CD4-positive, alpha-beta T cell (primary cell): ENCODE data around the gene WASF3. TPM values are rescaled to one million over a fixed set of nuclear protein-coding genes. Genes with fewer than 3 reads are reported as not detected.
A peak's percentile ranks its signal among the peaks of the same experiment; 100 is the strongest.
"Not testable (repeated sequence)": the region's sequence is repeated elsewhere in the genome, so short reads cannot be mapped to it uniquely, and the experiment has no call there.

ENCODE experiments used
- ATAC-seq: fragments of 200-7000 bp; cut with Tn5 transposase; one replicate; pipeline ENCODE4 v1.10.0; 2022; ENCODE audit warnings: mild to moderate bottlenecking; ENCODE audit not compliant: poor library complexity
- CTCF ChIA-PET: fragments of 350-600 bp; sonication (Branson Sonifier 250); formaldehyde crosslinking; loops from one replicate; lab custom pipeline; 2021; ENCODE audit warnings: antibody characterized with exemption, inconsistent platforms; lab: Charles Lee
- POLR2A ChIA-PET: fragments of 350-600 bp; sonication (Branson Sonifier 250); formaldehyde crosslinking; loops from one replicate; lab custom pipeline; 2021; ENCODE audit warnings: antibody characterized with exemption, inconsistent platforms; lab: Charles Lee
- DNase-seq, 14 experiments: peaks; one replicate each; pipeline ENCODE4 v3.0.0-alpha.2; 2013 to 2020; ENCODE audit warnings: mixed read lengths in 2 of 14
- H3K27ac ChIP-seq, 2 donors: one replicate each; pipeline versions ENCODE4 v1.5.1 to v1.7.0; 2013; ENCODE audit warnings: low read length in 2 of 2, low read depth in 1 of 2, mild to moderate bottlenecking in 1 of 2
- H3K27me3 ChIP-seq, 2 experiments: 1 replicate in 1 of 2; 2 replicates in 1 of 2; pipeline versions ENCODE4 v1.6.1 to v1.7.0; 2013; ENCODE audit warnings: low read length in 2 of 2, control low read depth in 1 of 2, mild to moderate bottlenecking in 1 of 2, moderate library complexity in 1 of 2; ENCODE audit not compliant: insufficient read depth in 2 of 2, control insufficient read depth in 1 of 2
- H3K36me3 ChIP-seq: one replicate; pipeline ENCODE4 v1.6.1; 2013; ENCODE audit warnings: low read length, control low read depth; ENCODE audit not compliant: insufficient read depth
- H3K4me1 ChIP-seq: one replicate; pipeline ENCODE4 v1.6.1; 2013; ENCODE audit warnings: low read length, control low read depth; ENCODE audit not compliant: insufficient read depth
- H3K4me3 ChIP-seq: one replicate; pipeline ENCODE4 v1.5.1; 2013; ENCODE audit warnings: mild to moderate bottlenecking, low read length, moderate library complexity
- H3K9me3 ChIP-seq, 2 experiments: 1 replicate in 1 of 2; 2 replicates in 1 of 2; pipeline versions ENCODE4 v1.6.1 to v1.7.0; 2013; ENCODE audit warnings: low read length in 2 of 2, mild to moderate bottlenecking in 2 of 2, control low read depth in 1 of 2, moderate library complexity in 1 of 2; ENCODE audit not compliant: control insufficient read depth in 1 of 2, insufficient read depth in 1 of 2
- H3K27ac Mint-ChIP-seq: one replicate; pipeline ENCODE4 v1.8.0; 2020; ENCODE audit warnings: mixed read lengths
- H3K27me3 Mint-ChIP-seq: one replicate; pipeline ENCODE4 v1.8.0; 2021; ENCODE audit warnings: mixed read lengths
- H3K36me3 Mint-ChIP-seq: one replicate; pipeline ENCODE4 v1.8.0; 2021; ENCODE audit warnings: low read depth, mixed read lengths
- H3K4me1 Mint-ChIP-seq: one replicate; pipeline ENCODE4 v1.8.0; 2021; ENCODE audit warnings: low read depth, mixed read lengths
- H3K4me3 Mint-ChIP-seq: one replicate; pipeline ENCODE4 v1.8.0; 2020; ENCODE audit warnings: mild to moderate bottlenecking, mixed read lengths
- H3K9me3 Mint-ChIP-seq: one replicate; pipeline ENCODE4 v1.8.0; 2020; ENCODE audit warnings: mixed read lengths
- intact Hi-C, 2 experiments: fragments of 100-400 bp; cut with DNase I in 1 of 2; cut with micrococcal nuclease in 1 of 2; formaldehyde crosslinking; loops; one replicate each; pipeline versions ENCODE4 v1.15.1 to v1.9.0; 2023 to 2025; cut with DNase I, micrococcal nuclease
- total RNA-seq, 174 experiments: library from RNA in 2 of 174; stranded (reverse) in 2 of 174; gene quantifications; one replicate each; pipeline ENCODE4 v1.2.3 and lab custom pipeline; 2021 to 2026
- TF ChIP-seq, protein P1 (sequence below): fragments of 200-600 bp; IDR thresholded peaks from one replicate; pipeline ENCODE4 v1.8.0; 2022; ENCODE audit warnings: antibody characterized with exemption, mild to moderate bottlenecking

The WASF3 gene
- total RNA-seq, 2 experiments from 2014 or later, result 0.08 TPM; not detected in 1

DNA sequence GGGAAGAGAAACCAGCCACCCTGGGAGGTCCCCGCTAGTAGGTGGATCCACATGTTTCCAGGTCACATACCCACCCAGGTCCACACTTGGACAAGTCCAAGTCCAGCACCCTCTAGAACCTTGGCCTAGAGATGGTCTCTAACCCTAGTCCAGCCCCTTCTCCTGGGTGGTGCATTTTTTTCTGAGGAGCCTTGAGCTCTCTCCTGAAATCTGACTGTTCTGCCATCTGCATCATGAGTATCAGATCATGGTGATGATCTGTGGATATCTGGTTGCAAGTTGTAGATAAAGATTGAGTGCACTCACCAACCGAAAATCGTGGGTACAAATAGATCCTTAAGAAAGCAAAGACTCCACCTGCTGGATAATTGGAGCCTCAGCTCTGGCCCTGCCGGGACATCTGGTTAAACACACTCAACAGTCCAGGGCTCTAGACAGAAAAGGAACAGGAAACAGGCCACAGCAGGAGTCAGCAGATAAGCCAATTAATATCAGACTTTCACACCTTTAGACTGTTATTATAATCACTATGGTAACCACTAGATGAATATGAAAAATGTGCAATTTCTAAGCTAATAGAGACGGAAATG is 162.0 kb downstream of the WASF3 start:
- H3K9me3 ChIP-seq, result peaks cover 0 to 9% of the 10 kb centered on the region in 2 experiments
- no peaks in the 10 kb centered on the region for H3K27me3 Mint-ChIP-seq
- H3K4me1 ChIP-seq, result peaks cover 17% of the 10 kb centered on the region
- H3K36me3 ChIP-seq, result no peaks in the 10 kb centered on the region
- no peaks in the 10 kb centered on the region for H3K27me3 ChIP-seq
- ChIA-PET POLR2A (no interaction called here), CTCF (interaction anchor here (1.0 kb wide), 1 partner anchor 21 kb away, joined by 3 read pairs; no protein-coding TSS in a partner anchor)
- intact Hi-C loops, result loop anchor here in 1 of 2 experiments (5.0 kb wide), 1 partner anchor 63 kb away; no protein-coding TSS in a partner anchor
- H3K27ac Mint-ChIP-seq, result no peak overlapping the region
- H3K4me1 Mint-ChIP-seq, result peaks cover 28% of the 10 kb centered on the region
- no peak overlapping the region for H3K4me3 Mint-ChIP-seq
- no peak overlapping the region for H3K4me3 ChIP-seq
- DNase-seq (no peak), ATAC-seq (no peak)
- no peaks in the 10 kb centered on the region for H3K9me3 Mint-ChIP-seq
- TF ChIP-seq, protein P1, sequence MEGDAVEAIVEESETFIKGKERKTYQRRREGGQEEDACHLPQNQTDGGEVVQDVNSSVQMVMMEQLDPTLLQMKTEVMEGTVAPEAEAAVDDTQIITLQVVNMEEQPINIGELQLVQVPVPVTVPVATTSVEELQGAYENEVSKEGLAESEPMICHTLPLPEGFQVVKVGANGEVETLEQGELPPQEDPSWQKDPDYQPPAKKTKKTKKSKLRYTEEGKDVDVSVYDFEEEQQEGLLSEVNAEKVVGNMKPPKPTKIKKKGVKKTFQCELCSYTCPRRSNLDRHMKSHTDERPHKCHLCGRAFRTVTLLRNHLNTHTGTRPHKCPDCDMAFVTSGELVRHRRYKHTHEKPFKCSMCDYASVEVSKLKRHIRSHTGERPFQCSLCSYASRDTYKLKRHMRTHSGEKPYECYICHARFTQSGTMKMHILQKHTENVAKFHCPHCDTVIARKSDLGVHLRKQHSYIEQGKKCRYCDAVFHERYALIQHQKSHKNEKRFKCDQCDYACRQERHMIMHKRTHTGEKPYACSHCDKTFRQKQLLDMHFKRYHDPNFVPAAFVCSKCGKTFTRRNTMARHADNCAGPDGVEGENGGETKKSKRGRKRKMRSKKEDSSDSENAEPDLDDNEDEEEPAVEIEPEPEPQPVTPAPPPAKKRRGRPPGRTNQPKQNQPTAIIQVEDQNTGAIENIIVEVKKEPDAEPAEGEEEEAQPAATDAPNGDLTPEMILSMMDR, result no peak
- no peak overlapping the region for H3K27ac ChIP-seq
- no peaks in the 10 kb centered on the region for H3K36me3 Mint-ChIP-seq

DNA sequence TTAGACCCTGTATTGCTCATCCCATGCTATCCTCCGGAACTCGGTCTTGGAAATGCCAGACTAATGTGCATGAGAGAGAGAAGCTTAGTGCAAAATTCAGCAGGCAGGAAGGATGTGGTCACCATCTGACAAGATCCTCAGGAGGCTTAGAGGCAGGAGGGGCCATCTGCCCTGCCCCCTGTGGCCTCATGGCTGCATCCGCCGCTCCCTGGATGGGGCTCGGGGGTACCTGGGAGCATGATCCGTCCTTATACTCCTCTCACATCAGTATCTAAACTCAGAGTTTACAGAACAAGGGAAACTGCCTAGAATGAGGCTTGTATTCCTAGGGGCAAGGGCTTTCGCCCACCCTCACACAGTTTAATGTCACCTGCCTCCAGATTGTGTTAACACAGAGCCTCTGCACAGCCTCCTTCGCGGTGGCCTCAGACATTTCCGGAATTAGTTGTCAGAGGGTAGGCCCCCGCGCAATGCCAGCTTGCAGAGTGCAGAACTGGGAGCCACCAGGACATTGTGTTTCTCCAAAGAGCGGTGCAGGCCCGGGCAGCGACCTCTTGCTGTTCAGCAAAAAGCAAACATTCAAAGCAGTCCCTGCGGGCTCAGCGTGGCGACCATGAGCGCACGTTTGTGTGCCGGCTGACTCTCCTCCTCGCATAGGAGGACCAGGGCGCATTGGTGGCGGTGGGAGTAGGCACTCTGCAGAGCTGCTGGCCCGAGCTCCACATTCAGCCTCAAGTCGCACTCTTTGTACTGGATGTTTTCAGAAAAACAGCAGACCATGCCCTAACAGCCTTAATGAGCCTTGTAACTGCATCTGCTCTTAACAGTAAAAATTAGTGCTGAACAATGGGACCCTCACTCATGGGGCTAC is 164.0 kb downstream of the WASF3 start:
- Mint-ChIP-seq H3K27ac (peak overlapping the region; percentile 24), H3K27me3 (no peaks in the 10 kb centered on the region), H3K9me3 (no peaks in the 10 kb centered on the region), H3K36me3 (no peaks in the 10 kb centered on the region), H3K4me3 (peak overlapping the region; percentile 79), H3K4me1 (peaks cover 28% of the 10 kb centered on the region)
- intact Hi-C loops, result no loop called here
- ChIA-PET POLR2A (interaction anchor here (0.6 to 1.4 kb wide), 2 partner anchors 535 to 570 kb away, joined by 3 to 6 read pairs; no protein-coding TSS in a partner anchor), CTCF (no interaction called here)
- ATAC-seq (peak; percentile 84), DNase-seq (peak in 10 of 14 experiments; percentile 6 to 77 (median 20))
- Histone ChIP-seq H3K27me3 (no peaks in the 10 kb centered on the region), H3K4me1 (peaks cover 17% of the 10 kb centered on the region), H3K36me3 (no peaks in the 10 kb centered on the region), H3K9me3 (peaks cover 0 to 9% of the 10 kb centered on the region in 2 experiments), H3K27ac (peak overlapping the region in 1 of 2 donors; percentile 4), H3K4me3 (peak overlapping the region; percentile 46)
- TF ChIP-seq, protein P1, result no peak

DNA sequence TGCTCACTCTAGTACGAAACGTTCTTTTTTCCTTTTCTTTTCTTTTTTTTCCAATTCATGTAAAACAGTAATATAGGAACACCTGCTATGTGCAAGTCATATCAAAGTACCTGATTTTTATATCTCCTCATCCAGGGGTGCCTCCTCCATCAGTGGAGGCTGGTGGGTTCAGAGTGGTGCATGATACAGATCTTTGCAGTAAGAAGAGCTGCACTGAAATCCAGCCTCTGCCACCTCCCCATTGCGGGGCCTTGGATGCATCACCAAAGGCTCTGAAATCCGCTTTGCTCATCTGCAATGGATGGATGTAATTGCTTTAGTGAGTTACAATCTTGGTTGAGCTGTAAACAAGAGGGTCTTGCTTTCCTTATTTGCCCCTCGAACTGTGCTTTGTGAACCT is 164.8 kb downstream of the WASF3 start:
- peaks cover 28% of the 10 kb centered on the region for H3K4me1 Mint-ChIP-seq
- TF ChIP-seq, protein P1, result no peak
- no peaks in the 10 kb centered on the region for H3K36me3 Mint-ChIP-seq
- Histone ChIP-seq H3K36me3 (no peaks in the 10 kb centered on the region), H3K4me3 (no peak overlapping the region), H3K27me3 (no peaks in the 10 kb centered on the region), H3K27ac (peak overlapping the region in 1 of 2 donors; percentile 4), H3K4me1 (peaks cover 17% of the 10 kb centered on the region), H3K9me3 (peaks cover 0 to 9% of the 10 kb centered on the region in 2 experiments)
- ATAC-seq (no peak), DNase-seq (no peak)
- ChIA-PET POLR2A (no interaction called here), CTCF (no interaction called here)
- no peak overlapping the region for H3K27ac Mint-ChIP-seq
- H3K9me3 Mint-ChIP-seq, result no peaks in the 10 kb centered on the region
- H3K4me3 Mint-ChIP-seq, result peak overlapping the region; percentile 79
- intact Hi-C loops, result no loop called here
- no peaks in the 10 kb centered on the region for H3K27me3 Mint-ChIP-seq

DNA sequence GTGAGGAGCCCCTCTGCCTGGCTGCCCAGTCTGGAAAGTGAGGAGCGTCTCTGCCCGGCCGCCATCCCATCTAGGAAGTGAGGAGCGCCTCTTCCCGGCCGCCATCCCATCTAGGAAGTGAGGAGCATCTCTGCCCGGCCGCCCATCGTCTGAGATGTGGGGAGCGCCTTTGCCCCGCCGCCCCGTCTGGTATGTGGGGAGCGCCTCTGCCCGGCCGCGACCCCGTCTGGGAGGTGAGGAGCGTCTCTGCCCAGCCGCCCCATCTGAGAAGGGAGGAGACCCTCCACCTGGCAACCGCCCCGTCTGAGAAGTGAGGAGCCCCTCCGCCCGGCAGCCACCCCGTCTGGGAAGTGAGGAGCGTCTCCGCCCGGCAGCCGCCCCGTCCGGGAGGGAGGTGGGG is 166.1 kb downstream of the WASF3 start:
- CTCF ChIA-PET, POLR2A ChIA-PET, DNase-seq, H3K27ac Mint-ChIP-seq, H3K4me3 Mint-ChIP-seq, H3K9me3 Mint-ChIP-seq, H3K27me3 ChIP-seq, ATAC-seq, H3K27ac ChIP-seq, H3K4me3 ChIP-seq, H3K27me3 Mint-ChIP-seq, H3K36me3 ChIP-seq, H3K36me3 Mint-ChIP-seq, H3K9me3 ChIP-seq, intact Hi-C loops: not testable (repeated sequence)
- peaks cover 28% of the 10 kb centered on the region for H3K4me1 Mint-ChIP-seq
- peaks cover 17% of the 10 kb centered on the region for H3K4me1 ChIP-seq
